Activated CD4-positive, alpha-beta T cell treated with anti-CD3 and anti-CD28 coated beads, Interleukin-2, amount 50 U/mL, for 4 hours (primary cell): ENCODE results near the gene INTS7.
"Not testable (repeated sequence)": the region's sequence is repeated elsewhere in the genome, so short reads cannot be mapped to it uniquely, and the experiment has no call there.

ENCODE experiments used
- DNase-seq, 2 experiments: peaks; one replicate each; pipeline ENCODE4 v3.0.0-alpha.2; 2020

INTS7 gene

GRCh38 chr1:211932231-211932932, 103.0 kb downstream of the INTS7 start:
- no peak for DNase-seq

DNA sequence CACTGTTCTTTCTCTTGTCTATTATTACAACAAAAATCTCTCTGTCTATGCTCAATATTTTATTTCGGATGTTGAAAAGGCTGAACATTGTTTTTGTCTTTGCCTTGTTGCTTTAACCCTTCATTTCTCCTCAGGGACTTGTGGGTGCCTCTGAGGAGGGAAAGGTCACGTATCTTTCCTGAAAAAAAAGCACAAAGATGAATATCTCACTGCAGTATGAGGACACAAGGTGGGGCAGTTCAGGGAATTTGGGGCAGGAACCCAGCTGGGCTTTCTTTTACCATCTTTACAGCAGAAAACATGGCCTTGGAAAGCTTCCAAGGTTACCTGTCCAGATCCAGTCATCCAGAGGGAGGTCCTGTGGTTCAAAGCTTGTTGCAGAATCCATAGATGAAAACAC, 105.7 kb downstream of the INTS7 start:
- no peak for DNase-seq

DNA sequence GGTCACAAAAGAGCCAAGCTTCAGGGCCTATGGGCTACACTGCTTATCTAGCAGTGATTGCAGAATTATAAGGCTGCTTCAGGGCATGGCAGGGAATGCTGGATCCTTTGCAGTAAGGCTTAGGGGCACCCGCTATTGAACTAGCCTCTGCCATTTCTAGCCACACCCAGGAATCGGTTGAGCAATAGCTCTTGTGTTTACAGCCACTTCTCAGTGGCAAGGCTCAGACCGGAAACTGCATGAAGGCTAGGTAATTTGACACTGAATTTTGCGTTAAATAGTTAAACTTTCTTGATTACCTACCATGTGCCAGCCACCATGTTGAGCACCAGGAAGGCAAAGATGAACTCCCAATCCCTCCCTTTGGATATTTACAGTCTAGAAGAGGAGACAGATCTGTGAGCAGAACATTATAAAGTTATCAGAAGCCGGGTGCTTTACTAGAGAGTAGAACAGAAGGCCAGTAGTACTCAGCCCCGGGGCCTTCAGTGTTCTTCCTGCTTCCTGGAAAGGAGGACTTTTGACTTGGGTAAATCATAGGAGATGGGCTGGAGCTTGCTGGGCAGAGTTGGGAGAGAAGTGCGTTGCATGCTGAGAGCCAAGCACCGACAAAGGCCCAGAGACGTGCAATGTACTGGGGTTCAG, 106.2 kb downstream of the INTS7 start:
- DNase-seq, result no peak

- DNase-seq, result no peak
Measured at GRCh38 chr1:211928290-211928801, 107.0 kb downstream of the INTS7 start.

GRCh38 chr1:211925016-211925415, 110.3 kb downstream of the INTS7 start:
- no peak for DNase-seq

GRCh38 chr1:211924256-211924655, 111.1 kb downstream of the INTS7 start:
- no peak for DNase-seq

DNA sequence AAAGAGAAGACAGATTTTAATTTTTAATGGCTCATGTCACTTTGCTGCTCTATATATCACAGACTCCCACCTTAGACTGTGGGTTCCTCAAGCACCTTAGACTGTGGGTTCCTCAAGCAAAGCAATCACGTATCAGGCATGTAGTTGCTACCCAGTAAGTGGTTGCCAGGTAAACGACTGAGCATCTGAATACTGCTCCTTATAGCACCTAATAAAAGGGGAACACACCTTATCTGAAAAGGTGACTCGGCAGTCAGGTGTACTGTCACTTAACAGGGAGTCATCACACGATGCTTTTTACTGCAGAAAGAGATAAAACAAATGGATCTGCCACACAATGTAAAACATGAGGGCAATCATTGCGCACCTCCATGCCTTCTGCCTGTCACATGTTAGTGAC, 112.3 kb downstream of the INTS7 start:
- DNase-seq, result no peak

DNA sequence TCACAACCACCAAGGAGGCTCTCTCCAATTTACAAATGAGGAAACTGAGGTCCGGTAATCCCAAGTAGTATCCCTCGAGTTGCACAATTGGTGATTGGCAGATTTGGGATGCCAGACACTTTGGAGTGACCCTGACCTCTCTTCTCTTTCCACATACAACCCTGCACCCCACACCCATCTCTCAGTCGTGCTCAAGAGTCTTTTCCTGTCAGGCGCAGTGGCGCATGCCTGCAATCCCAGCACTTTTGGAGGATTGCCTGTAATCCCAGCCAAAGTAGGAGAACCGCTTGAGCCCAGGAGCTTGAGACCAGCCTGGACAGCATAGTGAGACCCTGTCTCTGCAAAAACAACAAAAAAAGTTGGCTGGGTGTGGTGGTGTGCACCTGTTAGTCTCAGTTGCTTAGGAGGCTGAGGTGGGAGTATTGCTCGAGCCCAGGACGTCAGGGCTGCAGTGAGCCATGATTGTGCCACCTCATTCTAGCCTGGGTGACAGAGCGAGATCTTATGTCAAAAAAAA, 113.7 kb downstream of the INTS7 start:
- no peak for DNase-seq

- DNase-seq, result no peak
Measured at GRCh38 chr1:211920602-211921226, 114.6 kb downstream of the INTS7 start.

DNA sequence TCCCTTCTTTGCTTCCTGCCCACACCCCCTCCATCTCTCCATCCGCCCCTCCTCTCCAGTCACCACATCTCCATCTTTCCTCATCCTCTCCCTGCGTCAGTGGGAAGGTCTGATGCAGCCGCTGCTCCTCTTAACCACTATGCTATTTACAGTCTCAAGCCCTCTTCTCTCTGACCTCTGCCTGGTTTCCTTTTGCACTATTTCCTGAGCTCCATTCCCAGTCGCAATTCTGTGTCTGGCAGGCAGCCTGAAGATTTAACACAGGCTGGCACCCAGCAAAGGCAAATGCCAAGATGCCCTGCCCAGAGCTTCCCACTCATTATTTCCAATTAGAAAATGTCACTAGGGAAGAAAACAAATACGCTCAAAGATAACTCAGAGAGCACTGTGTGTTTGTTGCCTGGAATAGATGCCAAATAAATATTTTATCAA, 115.2 kb downstream of the INTS7 start:
- no peak for DNase-seq

DNA sequence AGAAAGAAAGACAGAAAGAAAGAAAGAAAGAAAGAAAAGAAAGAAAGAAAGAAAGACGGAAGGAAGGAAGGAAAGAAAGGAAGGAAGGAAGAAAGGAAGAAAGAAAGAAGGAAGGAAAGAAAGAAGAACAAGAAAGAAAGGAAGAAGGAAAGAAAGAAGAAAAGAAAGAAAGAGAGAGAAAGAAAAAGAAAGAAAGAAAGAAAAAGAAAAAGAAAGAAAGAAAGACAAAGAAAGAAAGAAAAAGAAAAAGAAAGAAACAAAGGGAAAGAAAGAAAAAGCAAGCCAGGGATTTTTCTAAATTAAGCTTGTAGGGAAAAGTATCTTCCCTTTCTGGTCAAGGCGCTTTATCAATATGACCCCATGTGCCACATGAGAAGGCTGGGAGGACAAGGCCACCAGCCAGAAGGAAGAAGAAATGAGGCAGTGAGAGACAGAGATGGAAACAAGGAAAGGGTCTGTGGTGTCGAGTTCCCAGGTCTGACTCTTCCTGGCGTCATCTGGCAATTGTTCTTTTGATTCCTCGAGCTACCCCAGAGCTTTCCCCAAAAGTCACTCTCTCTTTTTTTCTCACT, 116.4 kb downstream of the INTS7 start:
- no peak for DNase-seq

DNA sequence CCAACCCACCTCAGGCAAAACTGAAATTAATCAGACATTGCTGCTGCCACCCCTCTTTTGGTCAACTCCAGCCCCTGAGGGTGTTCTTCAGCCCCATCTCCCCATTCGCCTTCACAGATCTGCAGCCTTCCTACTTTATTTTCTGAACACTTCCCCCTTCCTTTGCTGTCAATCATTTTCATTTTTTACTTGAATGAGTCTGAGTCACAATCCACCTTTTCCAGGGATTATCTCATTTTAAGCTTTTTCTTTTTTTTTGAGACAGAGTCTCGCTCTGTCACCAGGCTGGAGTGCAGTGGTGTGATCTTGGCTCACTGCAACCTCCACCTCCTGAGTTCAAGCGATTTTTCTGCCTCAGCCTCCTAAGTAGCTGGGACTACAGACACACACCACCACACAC, 118.9 kb downstream of the INTS7 start:
- DNase-seq, result not testable (repeated sequence)

DNA sequence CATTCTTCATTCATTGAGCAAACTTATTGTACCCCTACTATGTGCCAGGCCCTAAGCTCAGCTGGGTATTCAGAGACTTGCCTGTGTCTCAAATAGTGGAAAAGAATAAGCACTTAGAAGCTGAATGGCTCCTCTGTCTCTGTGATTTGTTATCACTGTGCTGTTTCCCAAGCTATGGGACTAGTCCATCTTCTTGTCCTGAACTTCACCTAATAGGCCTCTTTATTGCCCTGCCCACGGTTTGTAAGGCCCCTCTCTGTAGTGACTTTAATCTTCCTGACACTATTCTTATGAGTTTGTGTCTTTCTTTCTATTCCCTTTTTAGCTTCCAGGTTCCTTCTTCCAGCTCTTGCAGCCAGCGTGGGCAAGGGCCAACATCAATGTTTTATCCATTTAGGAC, 119.4 kb downstream of the INTS7 start:
- DNase-seq, result no peak

- DNase-seq, result no peak
Measured at GRCh38 chr1:211912844-211913432, 122.4 kb downstream of the INTS7 start.

DNA sequence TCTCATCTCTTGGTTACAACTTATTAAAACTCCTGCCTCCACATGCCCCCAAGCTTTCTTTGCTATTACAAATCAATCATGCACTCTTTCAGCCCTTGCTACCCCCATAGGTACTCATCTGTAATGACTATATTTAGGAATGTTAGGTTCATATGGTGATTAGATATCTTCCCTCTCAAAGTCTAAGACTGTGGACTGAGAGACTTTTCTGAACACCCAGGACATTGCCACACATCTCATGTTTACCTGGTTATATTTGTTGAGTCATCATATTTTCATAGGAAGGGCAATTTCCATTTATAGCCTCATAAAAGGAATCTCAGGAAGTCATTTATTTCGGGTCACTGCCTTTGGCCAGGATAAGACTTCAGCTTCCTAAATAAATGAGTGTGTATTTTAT, 123.3 kb downstream of the INTS7 start:
- DNase-seq, result no peak

DNA sequence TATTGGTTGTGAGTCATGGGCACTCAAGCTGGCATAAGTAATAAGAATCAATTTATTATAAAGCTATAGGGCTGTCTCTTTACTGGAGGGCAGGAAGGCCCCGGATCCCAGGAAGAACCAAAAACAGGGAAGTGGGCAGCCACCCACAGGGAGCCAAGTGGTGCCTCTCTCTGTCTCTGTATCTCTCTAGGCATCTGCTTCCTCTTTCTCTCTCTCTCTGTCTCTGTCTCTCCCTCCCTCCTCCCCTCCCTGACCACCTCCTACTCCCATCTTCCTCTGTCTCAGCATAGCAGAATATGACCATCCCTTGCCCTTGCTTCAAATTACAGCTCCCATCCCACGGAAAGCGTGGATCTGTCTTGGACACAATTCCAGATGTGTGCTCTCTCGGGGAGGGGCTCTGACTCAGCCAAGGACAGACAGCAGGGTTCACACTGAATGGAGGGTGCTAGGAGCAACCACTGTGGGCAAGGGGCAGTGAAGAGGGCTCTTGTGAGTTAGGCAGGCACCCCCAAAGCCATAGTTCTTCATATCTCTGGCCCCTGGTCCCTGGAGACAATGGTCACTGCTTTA, 124.4 kb downstream of the INTS7 start:
- DNase-seq, result no peak

GRCh38 chr1:211910113-211910884, 125.1 kb downstream of the INTS7 start:
- no peak for DNase-seq

DNA sequence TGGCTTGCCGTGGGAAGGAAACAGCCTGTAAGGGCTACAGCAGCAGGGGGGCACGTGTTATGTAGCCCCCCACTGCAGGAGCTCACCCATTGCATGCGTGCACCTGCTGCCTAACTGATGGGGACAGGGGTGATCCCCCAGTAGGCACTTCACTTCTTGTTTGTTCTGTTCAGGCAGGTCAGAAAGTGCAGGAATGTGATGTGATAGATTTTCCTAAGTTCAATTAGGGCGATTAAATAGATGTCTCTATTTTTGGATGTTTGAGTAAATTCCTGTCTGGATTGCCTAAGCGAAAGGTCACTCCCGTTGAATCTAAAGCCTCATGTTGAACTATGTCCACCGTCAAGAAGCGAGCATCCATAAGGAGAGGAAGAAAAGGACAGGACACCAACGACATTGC, 126.0 kb downstream of the INTS7 start:
- no peak for DNase-seq

DNA sequence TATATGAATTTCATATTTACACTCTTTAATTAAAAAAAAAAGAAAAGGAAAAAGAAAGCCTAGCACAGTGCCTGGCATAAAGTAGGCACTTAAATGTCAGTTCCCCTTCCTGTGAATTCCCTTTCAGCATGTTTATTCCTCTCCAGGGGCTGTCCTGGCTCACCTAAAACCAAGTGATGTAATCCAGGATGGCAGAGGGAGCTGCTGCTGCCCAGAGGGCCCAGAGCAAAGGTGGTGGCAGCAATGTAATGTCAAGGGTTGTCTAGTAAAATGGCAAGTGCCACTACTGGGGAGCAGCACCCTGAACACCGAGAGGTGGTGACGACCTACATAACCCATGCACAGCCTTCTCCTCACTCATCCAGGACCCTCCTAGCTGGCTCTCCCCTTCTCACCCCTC, 126.4 kb downstream of the INTS7 start:
- no peak for DNase-seq

DNA sequence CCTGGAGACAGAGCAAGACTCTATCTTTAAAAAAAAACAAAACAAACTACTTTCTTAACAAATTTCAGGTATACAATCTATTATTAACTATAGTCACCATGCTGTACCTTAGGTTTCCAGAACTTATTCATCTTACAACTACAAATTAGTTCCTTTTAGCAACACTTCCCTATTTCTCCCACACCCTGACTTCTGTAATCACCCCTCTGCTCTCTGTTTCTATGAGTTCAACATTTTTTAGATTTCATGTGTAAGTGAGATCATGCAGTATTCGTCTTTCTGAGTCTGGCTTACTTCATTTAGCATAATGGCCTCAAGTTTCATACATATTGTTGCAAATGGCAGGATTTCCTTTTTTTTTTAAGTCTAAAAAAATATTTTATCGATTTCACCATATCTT, 126.9 kb downstream of the INTS7 start:
- DNase-seq, result no peak

GRCh38 chr1:211903490-211904245, 131.7 kb downstream of the INTS7 start:
- DNase-seq, result no peak
